Measurements from ENCODE around the gene LRRC7. TPM values are rescaled to one million over a fixed set of nuclear protein-coding genes. Genes with fewer than 3 reads are reported as not detected.
"Not testable (repeated sequence)": the region's sequence is repeated elsewhere in the genome, so short reads cannot be mapped to it uniquely, and the experiment has no call there.

Gene LRRC7
- total RNA-seq, 1 donor from 2014 or later, result 7.8 TPM

DNA sequence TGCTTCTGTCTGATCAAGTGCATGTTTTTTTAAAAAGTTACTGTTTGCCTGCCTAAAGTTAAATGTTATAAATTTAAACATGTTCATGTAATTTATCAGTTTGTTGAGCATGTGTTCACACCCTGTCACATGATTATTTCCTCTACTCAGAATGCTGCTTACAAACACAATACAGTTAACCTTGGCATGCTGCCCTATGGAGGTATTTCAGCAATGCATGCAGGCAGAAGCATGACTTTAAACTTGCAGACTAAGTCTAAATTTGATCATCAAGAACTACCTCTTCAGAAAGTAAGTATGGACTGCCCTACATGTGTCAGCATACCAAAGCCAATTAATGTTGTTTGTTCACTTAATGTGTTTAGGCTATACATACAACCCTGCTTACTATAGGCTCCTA, 476.1 kb downstream of the LRRC7 start:
- Mint-ChIP-seq H3K27ac (no peak overlapping the region), H3K4me3 (ENCODE audit: low read depth) (no peak overlapping the region), H3K36me3 (ENCODE audit: insufficient read depth) (no peaks in the 10 kb centered on the region), H3K27me3 (no peaks in the 10 kb centered on the region), H3K9me3 (ENCODE audit: low read depth) (peaks cover 3% of the 10 kb centered on the region), H3K4me1 (ENCODE audit: low read depth) (no peaks in the 10 kb centered on the region)
- TF ChIP-seq, protein P1, sequence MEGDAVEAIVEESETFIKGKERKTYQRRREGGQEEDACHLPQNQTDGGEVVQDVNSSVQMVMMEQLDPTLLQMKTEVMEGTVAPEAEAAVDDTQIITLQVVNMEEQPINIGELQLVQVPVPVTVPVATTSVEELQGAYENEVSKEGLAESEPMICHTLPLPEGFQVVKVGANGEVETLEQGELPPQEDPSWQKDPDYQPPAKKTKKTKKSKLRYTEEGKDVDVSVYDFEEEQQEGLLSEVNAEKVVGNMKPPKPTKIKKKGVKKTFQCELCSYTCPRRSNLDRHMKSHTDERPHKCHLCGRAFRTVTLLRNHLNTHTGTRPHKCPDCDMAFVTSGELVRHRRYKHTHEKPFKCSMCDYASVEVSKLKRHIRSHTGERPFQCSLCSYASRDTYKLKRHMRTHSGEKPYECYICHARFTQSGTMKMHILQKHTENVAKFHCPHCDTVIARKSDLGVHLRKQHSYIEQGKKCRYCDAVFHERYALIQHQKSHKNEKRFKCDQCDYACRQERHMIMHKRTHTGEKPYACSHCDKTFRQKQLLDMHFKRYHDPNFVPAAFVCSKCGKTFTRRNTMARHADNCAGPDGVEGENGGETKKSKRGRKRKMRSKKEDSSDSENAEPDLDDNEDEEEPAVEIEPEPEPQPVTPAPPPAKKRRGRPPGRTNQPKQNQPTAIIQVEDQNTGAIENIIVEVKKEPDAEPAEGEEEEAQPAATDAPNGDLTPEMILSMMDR (IDR thresholded peaks at IDR 0.05; ENCODE audit: unreplicated experiment), result no peak
- DNase-seq (ENCODE audit: low spot score, unreplicated experiment), result no peak

DNA sequence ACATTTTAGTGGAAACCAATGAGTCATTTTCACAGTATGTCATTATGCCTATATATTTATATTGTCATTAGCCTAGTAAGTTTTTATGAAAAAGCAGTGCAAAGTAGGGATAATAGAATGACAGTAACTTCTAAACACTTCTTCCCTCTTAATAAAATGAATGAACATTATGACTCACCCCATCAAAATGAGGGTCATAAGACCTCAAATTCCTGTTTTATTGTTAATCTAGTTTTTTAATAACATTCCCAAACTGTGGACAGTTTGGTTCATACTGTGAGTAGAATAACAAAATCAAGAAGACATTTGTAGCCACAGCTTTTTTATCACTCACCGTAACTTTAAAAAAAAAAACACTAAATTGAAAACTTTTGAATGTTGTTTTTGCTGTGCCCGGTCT, 477.1 kb downstream of the LRRC7 start:
- no peaks in the 10 kb centered on the region for H3K4me1 Mint-ChIP-seq (ENCODE audit: low read depth)
- peaks cover 3% of the 10 kb centered on the region for H3K9me3 Mint-ChIP-seq (ENCODE audit: low read depth)
- H3K4me3 Mint-ChIP-seq (ENCODE audit: low read depth), result no peak overlapping the region
- no peak overlapping the region for H3K27ac Mint-ChIP-seq
- DNase-seq (ENCODE audit: low spot score, unreplicated experiment), result no peak
- no peaks in the 10 kb centered on the region for H3K36me3 Mint-ChIP-seq (ENCODE audit: insufficient read depth)
- TF ChIP-seq, protein P1 (IDR thresholded peaks at IDR 0.05; ENCODE audit: unreplicated experiment), result no peak
- no peaks in the 10 kb centered on the region for H3K27me3 Mint-ChIP-seq

DNA sequence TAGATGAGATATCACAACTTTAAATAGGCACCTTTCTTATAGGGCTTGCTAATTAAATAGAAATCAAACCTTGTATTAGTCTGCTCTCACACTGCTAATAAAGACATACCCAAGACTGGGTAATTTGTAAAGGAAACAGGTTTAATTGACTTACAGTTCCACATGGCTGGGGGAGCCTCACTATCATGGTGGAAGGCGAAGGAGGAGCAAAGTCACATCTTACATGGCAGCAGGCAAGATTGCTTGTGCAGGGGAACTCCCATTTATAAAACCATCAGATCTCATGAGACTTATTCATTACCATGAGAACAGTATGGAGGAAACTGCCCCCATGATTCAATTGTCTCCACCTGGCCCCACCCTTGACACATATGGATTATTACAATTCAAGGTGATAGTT, 477.9 kb downstream of the LRRC7 start:
- H3K27ac Mint-ChIP-seq; H3K27me3 Mint-ChIP-seq; H3K4me1 Mint-ChIP-seq (ENCODE audit: low read depth); DNase-seq (ENCODE audit: low spot score, unreplicated experiment); H3K36me3 Mint-ChIP-seq (ENCODE audit: insufficient read depth); H3K9me3 Mint-ChIP-seq (ENCODE audit: low read depth); H3K4me3 Mint-ChIP-seq (ENCODE audit: low read depth): not testable (repeated sequence)

DNA sequence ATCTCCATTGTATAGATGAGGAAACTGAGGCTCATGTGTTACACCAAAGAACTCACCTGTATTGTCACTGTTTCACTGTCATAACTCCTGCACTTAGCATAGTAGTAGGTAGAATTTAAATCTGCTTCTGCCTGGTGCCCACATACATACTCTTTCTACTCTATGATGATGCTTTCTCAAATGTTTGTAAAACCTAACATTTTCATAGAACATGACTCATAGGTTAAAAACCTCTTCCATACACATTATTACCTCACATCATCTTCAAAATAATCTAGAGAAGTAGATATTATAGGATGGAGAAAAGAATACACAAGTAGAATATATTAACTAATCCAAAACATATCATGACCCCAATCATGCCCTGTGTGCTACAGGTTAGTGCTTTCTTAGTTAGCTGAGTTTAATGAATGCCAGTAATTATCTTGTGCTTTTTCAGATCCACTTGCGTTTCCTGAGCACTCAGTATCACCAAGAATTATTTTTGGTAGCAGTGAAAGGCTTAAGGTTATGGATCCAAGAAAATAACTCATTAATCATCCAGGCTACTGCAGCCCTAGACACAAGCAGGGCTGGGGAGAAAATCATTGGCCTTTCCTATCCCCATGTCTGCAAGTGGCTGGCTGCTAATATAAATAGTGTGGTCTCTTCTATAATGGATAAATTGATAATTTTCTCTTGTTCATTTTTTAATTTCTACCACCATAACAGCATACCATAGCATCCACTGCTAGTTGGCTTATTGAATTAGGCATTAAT, 480.8 kb downstream of the LRRC7 start:
- TF ChIP-seq, protein P1 (IDR thresholded peaks at IDR 0.05; ENCODE audit: unreplicated experiment), result no peak
- H3K27ac Mint-ChIP-seq, result no peak overlapping the region

DNA sequence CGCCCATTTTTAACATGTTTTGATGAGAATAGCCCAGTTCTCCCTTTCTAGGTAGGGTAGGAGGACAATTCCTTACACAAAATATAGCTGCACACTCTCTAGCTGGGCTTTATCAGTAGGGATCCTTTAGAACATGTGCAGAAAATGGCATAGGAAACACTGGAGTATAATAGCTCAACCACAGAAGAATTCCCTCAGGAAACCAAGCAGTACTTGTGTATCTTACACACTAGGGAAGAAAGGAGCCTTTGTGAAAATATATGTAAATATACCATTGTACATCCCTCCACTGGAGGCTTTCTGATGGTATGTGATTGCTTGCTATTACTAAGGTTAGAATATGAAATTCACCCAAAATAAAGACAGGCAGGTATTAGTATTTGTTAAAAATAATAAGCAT, 484.2 kb downstream of the LRRC7 start:
- no peaks in the 10 kb centered on the region for H3K9me3 Mint-ChIP-seq (ENCODE audit: low read depth)
- H3K4me1 Mint-ChIP-seq (ENCODE audit: low read depth), result no peaks in the 10 kb centered on the region
- H3K27me3 Mint-ChIP-seq, result no peaks in the 10 kb centered on the region
- no peaks in the 10 kb centered on the region for H3K36me3 Mint-ChIP-seq (ENCODE audit: insufficient read depth)
- no peak overlapping the region for H3K4me3 Mint-ChIP-seq (ENCODE audit: low read depth)
- TF ChIP-seq, protein P1 (IDR thresholded peaks at IDR 0.05; ENCODE audit: unreplicated experiment), result no peak
- no peak for DNase-seq (ENCODE audit: low spot score, unreplicated experiment)
- H3K27ac Mint-ChIP-seq, result no peak overlapping the region

More for the DNA sequence above, 480.8 kb downstream of the LRRC7 start:
- H3K27me3 Mint-ChIP-seq, result no peaks in the 10 kb centered on the region
- H3K4me3 Mint-ChIP-seq (ENCODE audit: low read depth), result no peak overlapping the region
- no peak for DNase-seq (ENCODE audit: low spot score, unreplicated experiment)
- no peaks in the 10 kb centered on the region for H3K36me3 Mint-ChIP-seq (ENCODE audit: insufficient read depth)
- peaks cover 3% of the 10 kb centered on the region for H3K9me3 Mint-ChIP-seq (ENCODE audit: low read depth)
- no peaks in the 10 kb centered on the region for H3K4me1 Mint-ChIP-seq (ENCODE audit: low read depth)

DNA sequence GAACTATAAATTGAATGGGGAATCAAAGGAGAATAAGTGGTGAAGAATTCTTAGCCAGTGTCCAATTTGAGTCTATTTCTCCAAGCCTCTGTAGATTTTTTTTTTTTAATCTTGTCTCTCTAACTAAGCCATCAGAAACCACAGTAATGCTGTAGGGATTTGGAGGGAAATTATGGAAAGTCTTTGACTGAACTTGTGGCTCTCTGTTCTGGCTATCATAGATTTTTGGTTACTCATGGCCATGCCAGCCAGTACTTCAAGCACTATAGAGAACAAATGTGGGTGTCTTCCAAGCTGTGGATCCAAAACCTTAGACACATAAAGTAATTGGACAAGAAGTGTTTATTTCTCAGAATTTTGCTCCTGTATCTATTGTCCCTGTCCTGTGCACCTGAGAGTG, 489.8 kb downstream of the LRRC7 start:
- Mint-ChIP-seq H3K27ac (no peak overlapping the region), H3K4me1 (ENCODE audit: low read depth) (no peaks in the 10 kb centered on the region), H3K36me3 (ENCODE audit: insufficient read depth) (no peaks in the 10 kb centered on the region), H3K4me3 (ENCODE audit: low read depth) (no peak overlapping the region), H3K9me3 (ENCODE audit: low read depth) (no peaks in the 10 kb centered on the region), H3K27me3 (no peaks in the 10 kb centered on the region)
- DNase-seq (ENCODE audit: low spot score, unreplicated experiment), result no peak
- TF ChIP-seq, protein P1 (IDR thresholded peaks at IDR 0.05; ENCODE audit: unreplicated experiment), result no peak

Measured in progenitor cell of endocrine pancreas (in vitro differentiated cells).